ENCODE data around the gene GSN. TPM values are rescaled to one million over a fixed set of nuclear protein-coding genes. Genes with fewer than 3 reads are reported as not detected.

GSN gene
- total and polyA plus RNA-seq, 9 donors, result 269 to 422 (median 313) TPM

DNA sequence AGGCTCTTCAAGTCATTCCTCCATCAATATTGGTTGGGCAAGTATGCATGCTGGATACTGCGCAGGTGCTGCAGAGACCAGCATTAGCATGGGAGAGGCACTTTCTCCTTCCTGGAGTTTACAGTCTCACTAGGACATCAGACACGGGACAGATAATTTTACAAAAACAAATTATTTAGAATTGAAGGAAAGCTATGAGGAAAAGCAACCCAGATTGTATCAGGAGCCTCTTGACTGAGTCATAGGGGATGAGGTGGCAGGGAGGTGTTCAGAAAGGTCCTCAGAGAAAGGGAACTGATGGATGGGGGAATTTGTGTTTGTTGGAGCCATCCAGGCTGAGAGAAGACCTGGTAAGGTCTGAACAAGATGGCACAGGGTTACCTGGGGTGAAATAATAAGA lies 41.8 kb upstream of the GSN start:
- Histone ChIP-seq H3K27ac (ENCODE audit: low read length) (no peak overlapping the region), H3K36me3 (ENCODE audit: control insufficient read depth, insufficient read depth, low read length) (no peaks in the 10 kb centered on the region), H3K4me1 (ENCODE audit: control insufficient read depth, insufficient read depth, low read length) (peaks cover 2% of the 10 kb centered on the region), H3K27me3 (ENCODE audit: control insufficient read depth, insufficient read depth, low read length) (no peaks in the 10 kb centered on the region), H3K9me3 (replicated peaks; ENCODE audit: control insufficient read depth, low read depth, low read length) (no peaks in the 10 kb centered on the region), H3K4me3 (ENCODE audit: low read length) (no peak overlapping the region)
- WGBS (ENCODE audit: insufficient coverage), result no CpG with 5 or more reads among the region's 2 CpGs
- DNase-seq, result no peak

DNA sequence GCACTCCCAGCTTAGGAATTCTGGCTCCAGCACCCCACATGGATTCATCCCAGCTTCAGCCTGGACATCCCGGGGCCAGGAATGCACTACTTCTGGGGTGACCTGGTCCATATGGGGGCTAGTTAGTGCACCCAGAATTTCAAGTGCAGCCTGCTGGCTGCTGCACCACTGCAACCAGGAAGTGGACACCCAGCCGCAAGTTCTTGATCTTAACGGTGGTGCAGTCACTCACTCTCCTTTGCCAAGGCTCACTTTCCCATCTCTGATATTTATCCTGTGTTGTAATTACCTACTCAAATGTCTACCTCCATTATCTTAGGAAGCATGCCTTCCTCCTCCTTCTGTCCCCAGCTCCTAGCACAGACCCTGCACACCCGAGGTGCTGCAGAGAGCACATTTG lies 40.1 kb upstream of the GSN start:
- no peak overlapping the region for H3K4me3 ChIP-seq (ENCODE audit: low read length)
- H3K9me3 ChIP-seq (replicated peaks; ENCODE audit: control insufficient read depth, low read depth, low read length), result no peaks in the 10 kb centered on the region
- no peak for DNase-seq
- H3K4me1 ChIP-seq (ENCODE audit: control insufficient read depth, insufficient read depth, low read length), result no peaks in the 10 kb centered on the region
- no peak overlapping the region for H3K27ac ChIP-seq (ENCODE audit: low read length)
- H3K36me3 ChIP-seq (ENCODE audit: control insufficient read depth, insufficient read depth, low read length), result no peaks in the 10 kb centered on the region
- 54% methylated on average over 3 of the region's 4 CpGs for whole genome bisulfite sequencing (ENCODE audit: insufficient coverage)
- H3K27me3 ChIP-seq (ENCODE audit: control insufficient read depth, insufficient read depth, low read length), result no peaks in the 10 kb centered on the region

DNA sequence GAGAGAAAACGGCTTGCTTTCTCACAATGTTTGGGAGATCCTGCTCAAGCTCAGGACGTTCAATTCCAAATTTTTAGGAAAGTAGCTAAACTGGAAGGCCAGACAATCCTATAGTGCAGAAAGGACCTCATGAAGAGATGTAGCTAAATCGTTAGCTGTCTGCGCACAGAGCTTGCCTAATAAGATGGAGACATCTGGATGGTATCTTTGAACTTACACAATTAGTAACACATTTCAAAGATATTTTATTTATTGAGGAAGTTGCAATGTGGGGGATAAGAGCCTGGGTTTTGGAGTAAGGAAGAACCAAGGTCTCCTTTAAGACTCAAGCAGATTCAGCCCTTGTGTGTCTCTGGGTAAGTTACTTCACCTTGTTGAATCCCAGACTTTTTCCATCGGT lies 37.7 kb upstream of the GSN start:
- Histone ChIP-seq H3K4me1 (ENCODE audit: control insufficient read depth, insufficient read depth, low read length) (no peaks in the 10 kb centered on the region), H3K36me3 (ENCODE audit: control insufficient read depth, insufficient read depth, low read length) (no peaks in the 10 kb centered on the region), H3K4me3 (ENCODE audit: low read length) (no peak overlapping the region), H3K27ac (ENCODE audit: low read length) (no peak overlapping the region), H3K9me3 (replicated peaks; ENCODE audit: control insufficient read depth, low read depth, low read length) (no peaks in the 10 kb centered on the region), H3K27me3 (ENCODE audit: control insufficient read depth, insufficient read depth, low read length) (no peaks in the 10 kb centered on the region)
- no peak for DNase-seq
- WGBS (ENCODE audit: insufficient coverage), result no CpG with 5 or more reads among the region's 5 CpGs

DNA sequence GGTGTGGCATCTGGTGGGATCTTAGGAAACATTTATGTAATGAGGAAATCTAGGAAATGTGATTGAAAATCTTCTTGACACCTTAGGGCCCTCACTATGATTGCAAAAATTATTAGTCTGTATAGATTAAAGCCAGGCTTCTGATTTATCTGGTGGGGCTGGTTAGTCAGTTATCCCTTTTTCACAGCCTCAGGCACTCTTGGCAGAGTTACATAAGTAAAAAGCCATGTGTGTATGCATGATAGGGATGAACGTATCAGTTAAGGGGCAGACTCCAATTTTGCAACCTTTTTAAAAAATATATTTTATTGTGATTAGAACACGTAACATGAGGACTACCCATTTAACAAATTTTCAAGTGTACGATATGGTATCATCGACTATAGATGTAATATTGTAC lies 35.7 kb upstream of the GSN start:
- WGBS (ENCODE audit: insufficient coverage), result 73% methylated on average over 2 of the region's 4 CpGs

DNA sequence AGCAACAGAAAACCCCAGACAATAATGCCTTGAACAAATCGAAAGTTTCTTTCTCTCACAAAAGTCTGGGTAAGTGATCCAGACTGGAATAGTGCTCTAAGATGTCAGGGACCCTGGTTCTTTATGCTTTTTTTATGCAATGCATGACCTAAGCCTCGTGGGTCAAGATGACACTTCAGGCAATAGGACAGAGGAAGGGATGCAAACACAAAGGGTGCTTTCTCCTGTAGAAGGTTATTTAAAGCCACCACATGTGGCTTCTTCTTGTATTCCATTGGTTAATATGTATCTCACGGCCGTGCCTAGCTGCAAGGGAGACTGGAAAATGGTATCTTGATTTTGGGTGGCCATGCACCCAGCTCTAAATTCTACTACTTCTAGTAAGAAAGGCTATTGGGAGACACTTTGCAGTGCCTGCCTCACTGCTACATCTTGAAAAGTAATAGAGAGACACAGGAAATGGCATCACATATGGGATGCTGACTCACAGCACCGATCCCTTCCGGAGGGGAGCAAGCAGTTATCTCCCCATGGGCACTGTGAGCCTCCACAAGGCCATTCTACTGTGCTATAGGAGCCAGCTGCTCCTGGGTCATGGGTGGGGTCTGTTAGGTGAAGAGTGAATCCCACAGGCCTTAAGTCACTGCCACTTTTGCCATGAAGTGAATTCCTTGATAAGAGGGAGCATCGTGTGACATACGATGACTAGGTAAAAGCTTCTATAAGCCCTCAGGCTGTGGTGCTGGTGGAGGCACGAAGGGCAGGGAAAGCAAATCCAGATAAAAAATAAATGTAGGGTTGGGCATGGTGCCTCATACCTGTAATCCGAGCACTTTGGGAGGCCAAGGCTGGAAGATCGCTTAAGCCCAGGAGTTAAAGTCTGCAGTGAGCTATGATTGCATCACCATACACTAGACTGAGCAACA lies 33.8 kb upstream of the GSN start:
- Histone ChIP-seq H3K36me3 (ENCODE audit: control insufficient read depth, insufficient read depth, low read length) (no peaks in the 10 kb centered on the region), H3K9me3 (replicated peaks; ENCODE audit: control insufficient read depth, low read depth, low read length) (no peaks in the 10 kb centered on the region), H3K27ac (ENCODE audit: low read length) (peak overlapping the region; percentile 53), H3K4me1 (ENCODE audit: control insufficient read depth, insufficient read depth, low read length) (no peaks in the 10 kb centered on the region), H3K27me3 (ENCODE audit: control insufficient read depth, insufficient read depth, low read length) (no peaks in the 10 kb centered on the region), H3K4me3 (ENCODE audit: low read length) (no peak overlapping the region)
- WGBS (ENCODE audit: insufficient coverage), result 55% methylated on average over 6 of the region's 11 CpGs
- peak; percentile 47 for DNase-seq

More for the DNA sequence above, 35.7 kb upstream of the GSN start:
- H3K36me3 ChIP-seq (ENCODE audit: control insufficient read depth, insufficient read depth, low read length), result no peaks in the 10 kb centered on the region
- H3K27ac ChIP-seq (ENCODE audit: low read length), result no peak overlapping the region
- H3K4me1 ChIP-seq (ENCODE audit: control insufficient read depth, insufficient read depth, low read length), result no peaks in the 10 kb centered on the region
- no peaks in the 10 kb centered on the region for H3K9me3 ChIP-seq (replicated peaks; ENCODE audit: control insufficient read depth, low read depth, low read length)
- no peak overlapping the region for H3K4me3 ChIP-seq (ENCODE audit: low read length)
- no peaks in the 10 kb centered on the region for H3K27me3 ChIP-seq (ENCODE audit: control insufficient read depth, insufficient read depth, low read length)
- DNase-seq, result no peak

DNA sequence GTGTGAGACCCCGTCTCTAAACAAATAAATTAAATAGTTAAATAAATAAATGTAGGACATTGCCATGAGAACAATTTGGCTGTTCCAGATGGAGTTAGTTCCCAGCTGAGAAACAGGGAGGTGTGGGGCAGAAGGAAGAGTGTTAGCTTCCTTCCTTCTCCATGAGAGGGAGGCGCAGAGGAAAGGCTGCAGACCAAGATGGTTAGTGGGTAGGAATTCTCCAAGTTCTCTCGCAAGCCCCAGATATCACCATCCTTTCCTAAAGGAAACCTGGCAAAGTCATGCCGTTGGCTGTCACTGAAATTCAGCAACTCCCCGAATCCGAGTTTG lies 33.2 kb upstream of the GSN start:
- H3K4me1 ChIP-seq (ENCODE audit: control insufficient read depth, insufficient read depth, low read length), result no peaks in the 10 kb centered on the region
- no peaks in the 10 kb centered on the region for H3K9me3 ChIP-seq (replicated peaks; ENCODE audit: control insufficient read depth, low read depth, low read length)
- H3K27me3 ChIP-seq (ENCODE audit: control insufficient read depth, insufficient read depth, low read length), result no peaks in the 10 kb centered on the region
- no peak overlapping the region for H3K4me3 ChIP-seq (ENCODE audit: low read length)
- no peaks in the 10 kb centered on the region for H3K36me3 ChIP-seq (ENCODE audit: control insufficient read depth, insufficient read depth, low read length)
- H3K27ac ChIP-seq (ENCODE audit: low read length), result no peak overlapping the region
- DNase-seq, result no peak
- 64% methylated on average over 3 of the region's 6 CpGs for WGBS (ENCODE audit: insufficient coverage)

DNA sequence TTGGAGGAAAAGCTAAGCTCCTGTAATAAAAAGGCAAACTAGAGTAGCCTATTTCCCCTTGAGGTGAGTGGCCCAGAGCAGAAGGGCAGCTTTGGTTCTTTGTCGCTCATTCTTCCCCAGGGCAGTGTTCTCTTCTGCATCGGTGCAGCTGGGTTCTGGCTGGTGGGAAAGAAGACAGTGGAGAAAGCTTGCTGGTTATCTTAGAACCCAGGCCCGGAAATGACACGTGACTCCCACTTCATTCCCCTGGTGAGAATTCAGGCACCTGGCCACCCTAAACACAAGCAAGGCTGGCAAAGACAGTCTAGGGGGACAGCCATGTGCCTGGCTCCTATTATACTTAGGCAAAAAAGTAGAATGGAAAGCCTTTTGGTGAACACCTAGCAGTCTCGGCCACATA lies 32.5 kb upstream of the GSN start:
- Histone ChIP-seq H3K27ac (ENCODE audit: low read length) (no peak overlapping the region), H3K4me1 (ENCODE audit: control insufficient read depth, insufficient read depth, low read length) (no peaks in the 10 kb centered on the region), H3K36me3 (ENCODE audit: control insufficient read depth, insufficient read depth, low read length) (no peaks in the 10 kb centered on the region), H3K4me3 (ENCODE audit: low read length) (no peak overlapping the region), H3K9me3 (replicated peaks; ENCODE audit: control insufficient read depth, low read depth, low read length) (no peaks in the 10 kb centered on the region), H3K27me3 (ENCODE audit: control insufficient read depth, insufficient read depth, low read length) (no peaks in the 10 kb centered on the region)
- no peak for DNase-seq
- WGBS (ENCODE audit: insufficient coverage), result no CpG with 5 or more reads among the region's 5 CpGs

DNA sequence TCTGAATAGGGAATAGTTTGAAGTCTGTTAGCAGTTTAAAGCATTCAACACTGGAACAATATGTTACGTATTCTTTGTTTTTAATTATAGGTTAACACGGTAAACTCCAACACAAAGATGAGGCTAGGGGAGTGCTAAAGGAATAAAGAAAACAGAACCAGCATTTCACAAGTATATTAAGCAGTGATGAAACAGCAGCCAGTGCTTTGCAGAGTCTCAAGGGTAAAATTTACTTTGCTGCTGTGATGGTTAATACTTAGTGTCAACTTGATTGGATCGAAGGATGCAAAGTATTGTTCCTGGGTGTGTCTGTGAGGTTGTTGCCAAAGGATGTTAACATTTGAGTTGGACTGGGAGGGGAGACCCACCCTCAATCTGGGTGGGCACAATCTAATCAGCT lies 30.0 kb upstream of the GSN start:
- 30% methylated on average over 1 of the region's 3 CpGs for WGBS (ENCODE audit: insufficient coverage)
- Histone ChIP-seq H3K4me1 (ENCODE audit: control insufficient read depth, insufficient read depth, low read length) (peaks cover 3% of the 10 kb centered on the region), H3K36me3 (ENCODE audit: control insufficient read depth, insufficient read depth, low read length) (no peaks in the 10 kb centered on the region), H3K9me3 (replicated peaks; ENCODE audit: control insufficient read depth, low read depth, low read length) (no peaks in the 10 kb centered on the region), H3K27ac (ENCODE audit: low read length) (no peak overlapping the region), H3K27me3 (ENCODE audit: control insufficient read depth, insufficient read depth, low read length) (no peaks in the 10 kb centered on the region), H3K4me3 (ENCODE audit: low read length) (no peak overlapping the region)
- DNase-seq, result no peak

DNA sequence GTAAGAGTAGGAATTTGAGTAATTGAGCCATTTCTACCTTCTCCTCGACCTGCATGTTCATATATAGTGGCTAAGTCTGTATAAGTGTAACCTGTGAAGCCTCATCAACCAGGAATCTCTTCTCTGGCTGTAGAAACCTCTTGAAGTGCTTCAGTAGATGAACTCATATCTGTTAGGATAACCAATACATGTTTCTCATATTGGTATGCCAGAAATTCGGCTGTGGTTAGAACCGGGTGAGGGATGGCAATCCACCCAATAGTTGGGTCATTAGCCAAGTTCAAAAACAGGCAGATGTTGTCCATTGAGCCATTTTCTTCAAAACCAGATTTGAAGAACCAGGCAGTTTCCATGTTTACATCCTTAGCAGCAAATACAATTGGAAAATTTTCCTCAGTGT lies 28.9 kb upstream of the GSN start:
- peaks cover 3% of the 10 kb centered on the region for H3K4me1 ChIP-seq (ENCODE audit: control insufficient read depth, insufficient read depth, low read length)
- 94% methylated on average over 2 of the region's 3 CpGs for WGBS (ENCODE audit: insufficient coverage)
- no peaks in the 10 kb centered on the region for H3K27me3 ChIP-seq (ENCODE audit: control insufficient read depth, insufficient read depth, low read length)
- no peak overlapping the region for H3K27ac ChIP-seq (ENCODE audit: low read length)
- H3K4me3 ChIP-seq (ENCODE audit: low read length), result no peak overlapping the region
- DNase-seq, result no peak
- peaks cover 3% of the 10 kb centered on the region for H3K9me3 ChIP-seq (replicated peaks; ENCODE audit: control insufficient read depth, low read depth, low read length)
- no peaks in the 10 kb centered on the region for H3K36me3 ChIP-seq (ENCODE audit: control insufficient read depth, insufficient read depth, low read length)

DNA sequence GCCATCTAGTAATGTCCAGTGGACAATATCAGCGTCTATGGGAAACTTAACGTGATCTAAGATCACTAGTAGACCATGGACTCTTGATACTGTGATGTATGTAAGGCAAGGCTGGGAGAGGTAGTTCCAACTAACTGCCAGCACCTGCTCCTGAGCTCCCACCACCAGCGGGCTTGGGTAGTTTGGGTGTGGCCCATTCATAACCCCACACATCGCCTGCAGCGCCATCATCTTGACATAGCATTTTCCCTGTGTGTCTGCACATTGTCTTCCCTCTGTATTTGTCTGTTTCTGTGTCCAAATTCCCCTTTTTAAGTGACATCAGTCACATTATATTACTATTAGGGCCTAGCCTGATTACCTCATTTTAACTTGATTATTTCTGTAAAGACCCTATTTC lies 28.1 kb upstream of the GSN start:
- no peak overlapping the region for H3K27ac ChIP-seq (ENCODE audit: low read length)
- no peaks in the 10 kb centered on the region for H3K27me3 ChIP-seq (ENCODE audit: control insufficient read depth, insufficient read depth, low read length)
- H3K9me3 ChIP-seq (replicated peaks; ENCODE audit: control insufficient read depth, low read depth, low read length), result peaks cover 8% of the 10 kb centered on the region
- H3K4me1 ChIP-seq (ENCODE audit: control insufficient read depth, insufficient read depth, low read length), result peaks cover 3% of the 10 kb centered on the region
- DNase-seq, result no peak
- H3K4me3 ChIP-seq (ENCODE audit: low read length), result no peak overlapping the region
- WGBS (ENCODE audit: insufficient coverage), result 97% methylated on average over 5 of the region's 5 CpGs
- H3K36me3 ChIP-seq (ENCODE audit: control insufficient read depth, insufficient read depth, low read length), result no peaks in the 10 kb centered on the region
